ENCODE results near the gene EXOSC10.

DNA sequence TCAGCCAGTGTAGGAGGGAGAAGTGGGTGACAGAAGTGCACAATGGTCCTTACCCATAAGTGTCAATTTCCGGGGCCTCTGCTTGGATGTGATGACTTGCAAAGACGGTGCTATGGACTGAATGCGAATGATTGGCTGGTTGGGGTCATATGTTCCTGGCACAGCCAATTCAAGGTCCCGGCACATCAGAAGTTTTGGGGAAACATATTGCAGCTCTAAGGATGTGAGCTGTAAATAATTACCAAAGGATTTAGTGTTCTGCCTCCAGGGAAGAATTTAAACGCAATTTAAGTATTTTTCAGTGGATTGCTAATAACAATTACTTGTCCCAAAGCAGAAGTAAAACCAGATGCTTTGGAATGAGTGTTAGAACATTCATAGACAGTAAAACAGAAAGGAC is 26.9 kb upstream of the EXOSC10 start:
- TF ChIP-seq POLR2A (IDR thresholded peaks at IDR 0.05) (no peak), POLR2AphosphoS5 (IDR thresholded peaks at IDR 0.05) (no peak)
- TF ChIP-seq, protein P1, sequence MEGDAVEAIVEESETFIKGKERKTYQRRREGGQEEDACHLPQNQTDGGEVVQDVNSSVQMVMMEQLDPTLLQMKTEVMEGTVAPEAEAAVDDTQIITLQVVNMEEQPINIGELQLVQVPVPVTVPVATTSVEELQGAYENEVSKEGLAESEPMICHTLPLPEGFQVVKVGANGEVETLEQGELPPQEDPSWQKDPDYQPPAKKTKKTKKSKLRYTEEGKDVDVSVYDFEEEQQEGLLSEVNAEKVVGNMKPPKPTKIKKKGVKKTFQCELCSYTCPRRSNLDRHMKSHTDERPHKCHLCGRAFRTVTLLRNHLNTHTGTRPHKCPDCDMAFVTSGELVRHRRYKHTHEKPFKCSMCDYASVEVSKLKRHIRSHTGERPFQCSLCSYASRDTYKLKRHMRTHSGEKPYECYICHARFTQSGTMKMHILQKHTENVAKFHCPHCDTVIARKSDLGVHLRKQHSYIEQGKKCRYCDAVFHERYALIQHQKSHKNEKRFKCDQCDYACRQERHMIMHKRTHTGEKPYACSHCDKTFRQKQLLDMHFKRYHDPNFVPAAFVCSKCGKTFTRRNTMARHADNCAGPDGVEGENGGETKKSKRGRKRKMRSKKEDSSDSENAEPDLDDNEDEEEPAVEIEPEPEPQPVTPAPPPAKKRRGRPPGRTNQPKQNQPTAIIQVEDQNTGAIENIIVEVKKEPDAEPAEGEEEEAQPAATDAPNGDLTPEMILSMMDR (IDR thresholded peaks at IDR 0.05), result no peak
